HG03060 (cell line): ENCODE measurements around the gene HOXA13.

Experiments used
- ATAC-seq: cut with Tn5 transposase; IDR thresholded peaks from one replicate; pipeline ENCODE4 v1.9.1; 2021; ENCODE audit warnings: low read depth, moderate number of reproducible peaks; ENCODE audit not compliant: unreplicated experiment

HOXA13 gene

DNA sequence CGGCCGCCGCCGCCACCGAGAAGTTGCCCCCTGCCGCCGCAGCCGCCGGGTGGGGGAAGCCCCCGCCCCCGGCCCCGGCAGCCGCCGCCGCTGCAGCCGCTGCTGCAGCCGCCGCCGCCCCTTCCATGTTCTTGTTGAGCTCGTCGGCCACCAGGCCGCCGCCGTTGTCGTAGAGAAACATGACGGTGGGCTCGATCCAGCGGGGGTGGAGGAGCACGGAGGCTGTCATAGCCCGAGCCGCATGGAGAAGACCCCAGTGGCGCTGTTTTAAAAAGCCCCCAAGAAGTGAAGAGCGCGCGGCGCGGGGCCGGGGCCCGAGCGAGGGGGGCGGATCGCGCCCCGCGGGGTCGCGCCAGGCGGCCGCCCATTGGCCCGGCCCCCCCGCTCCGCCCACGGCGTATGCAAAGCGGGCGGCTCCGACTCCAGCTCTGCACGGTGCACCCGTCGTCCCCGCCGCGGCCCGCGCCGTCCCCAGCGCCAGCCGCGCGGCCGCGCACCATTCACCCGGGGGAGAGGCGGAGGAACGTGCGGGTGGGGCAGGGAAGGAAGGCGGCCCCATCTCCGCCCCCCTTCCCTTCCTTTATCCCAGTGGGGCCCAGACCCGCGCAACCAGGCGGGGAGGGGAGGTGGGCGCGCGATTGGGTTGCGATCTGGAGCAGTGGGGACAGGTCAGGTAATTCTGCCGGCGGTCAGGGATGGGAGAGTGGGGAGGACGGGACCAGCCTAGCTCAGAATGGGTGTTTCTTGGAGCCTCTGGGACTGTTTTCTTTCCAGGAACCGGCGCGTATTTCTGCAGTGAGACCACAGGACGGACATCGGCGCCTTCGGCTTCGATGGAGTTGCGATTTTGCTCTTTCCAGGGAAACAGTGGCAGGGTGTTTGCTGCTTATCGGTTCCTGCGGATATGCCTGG, at the start of gene HOXA13:
TSS of gene HOXA13 (minus strand) at position 243 of the 912 bp plus-strand sequence. CDS start at position 229, 14 bp downstream.
- ATAC-seq, result no peak

DNA sequence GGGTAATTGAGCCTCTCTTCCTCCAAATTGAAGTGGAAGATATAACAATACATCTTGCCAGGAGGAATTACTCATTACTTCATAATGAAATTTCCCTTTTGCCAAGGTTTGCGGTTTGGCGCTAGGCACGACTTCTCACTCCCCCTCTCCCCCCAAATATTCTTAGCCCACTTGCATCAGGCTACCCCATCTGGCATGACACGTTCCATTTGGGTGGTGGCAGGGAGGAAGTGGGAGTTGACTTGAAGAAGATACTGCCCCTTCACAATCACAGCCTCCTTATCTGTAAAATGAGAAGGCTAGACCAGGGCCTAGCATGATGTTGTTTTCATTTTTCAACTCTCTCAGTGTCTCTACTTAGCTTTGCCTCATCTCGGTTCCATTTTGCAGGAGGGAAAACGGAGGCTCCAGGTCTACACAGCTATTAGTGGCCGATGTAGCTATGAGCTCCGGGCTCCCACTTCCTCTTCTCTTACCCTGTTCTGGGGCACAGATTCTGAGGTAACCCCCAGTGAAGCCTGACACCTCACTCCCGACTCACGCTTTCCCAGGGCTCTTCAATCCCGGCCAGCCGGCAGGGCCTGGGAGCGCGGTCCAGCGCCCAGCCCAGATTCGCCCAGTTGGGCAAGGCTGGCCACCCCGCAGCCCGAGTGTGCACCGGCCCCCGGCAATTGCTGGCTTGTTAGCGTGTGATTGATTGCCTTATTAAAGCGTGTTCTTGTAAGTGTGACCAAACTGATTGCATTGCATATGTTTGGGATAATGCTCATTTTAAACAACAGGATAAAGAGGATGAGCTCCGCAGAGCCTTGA, 49.2 kb upstream of the HOXA13 start:
- ATAC-seq, result no peak

DNA sequence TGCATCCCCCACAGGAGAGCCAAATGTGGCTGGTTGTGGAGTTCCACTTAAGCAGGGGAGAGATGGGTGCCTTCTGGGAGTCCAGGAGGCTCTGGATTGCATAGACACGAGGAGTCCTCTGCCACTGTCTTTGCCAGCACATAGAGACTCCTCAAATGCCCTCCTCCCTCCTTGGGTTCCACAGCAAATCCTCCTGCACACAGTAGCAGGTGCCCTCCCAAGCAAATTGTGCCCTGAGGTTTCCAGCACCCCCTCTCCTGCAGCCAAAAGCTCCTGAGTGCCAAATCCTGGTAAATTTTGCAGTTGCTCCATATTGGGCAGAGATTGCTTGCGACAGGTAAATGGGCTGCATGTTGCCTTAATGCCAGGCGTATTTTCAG, 48.5 kb upstream of the HOXA13 start:
- ATAC-seq, result no peak

DNA sequence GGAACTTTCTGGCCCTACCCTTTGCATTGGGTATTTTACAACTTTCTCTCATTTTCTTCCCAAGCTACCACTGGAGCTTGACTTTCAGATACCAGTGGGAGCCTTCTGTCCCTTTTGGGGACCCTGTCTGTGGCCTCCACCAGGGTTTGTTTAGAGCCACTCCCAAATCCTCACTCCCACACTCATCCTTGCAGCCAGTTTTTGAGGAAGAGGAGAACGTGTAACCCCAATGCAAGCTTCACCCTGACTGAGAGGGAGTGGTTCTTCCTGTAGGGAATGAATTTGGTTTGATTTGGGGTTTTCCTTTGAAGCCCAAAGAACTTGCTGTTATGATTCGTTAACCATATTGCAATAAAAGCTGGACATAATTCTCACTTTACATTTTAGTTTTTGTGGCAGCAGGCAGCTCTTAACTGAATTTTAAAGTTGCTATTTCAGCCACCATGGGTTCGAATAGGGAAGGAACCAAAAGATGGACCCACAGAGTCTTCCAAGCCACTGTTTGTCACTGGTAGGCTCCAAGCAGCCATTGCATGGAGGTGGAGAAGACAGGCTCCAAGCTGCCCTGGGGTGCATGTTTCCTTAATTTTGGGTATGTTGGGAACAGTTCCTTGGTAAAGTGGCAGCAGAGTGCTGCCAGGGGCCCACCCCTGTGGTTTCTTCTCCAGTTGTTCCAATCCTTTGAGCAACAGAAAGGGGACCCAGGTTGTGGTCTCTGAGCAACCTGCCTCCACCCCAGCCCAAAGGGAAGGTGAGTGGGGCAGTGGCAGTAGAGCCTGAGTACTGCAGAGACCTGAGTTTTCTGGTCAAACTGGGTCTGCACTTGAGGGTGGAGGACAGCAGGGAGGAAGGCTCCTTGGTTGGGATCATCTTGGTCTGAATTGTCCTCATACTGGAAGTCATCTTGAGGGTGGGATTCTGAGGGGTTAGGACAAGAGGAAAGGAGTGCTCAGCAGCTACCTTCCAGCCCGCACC, 47.8 kb upstream of the HOXA13 start:
- no peak for ATAC-seq

DNA sequence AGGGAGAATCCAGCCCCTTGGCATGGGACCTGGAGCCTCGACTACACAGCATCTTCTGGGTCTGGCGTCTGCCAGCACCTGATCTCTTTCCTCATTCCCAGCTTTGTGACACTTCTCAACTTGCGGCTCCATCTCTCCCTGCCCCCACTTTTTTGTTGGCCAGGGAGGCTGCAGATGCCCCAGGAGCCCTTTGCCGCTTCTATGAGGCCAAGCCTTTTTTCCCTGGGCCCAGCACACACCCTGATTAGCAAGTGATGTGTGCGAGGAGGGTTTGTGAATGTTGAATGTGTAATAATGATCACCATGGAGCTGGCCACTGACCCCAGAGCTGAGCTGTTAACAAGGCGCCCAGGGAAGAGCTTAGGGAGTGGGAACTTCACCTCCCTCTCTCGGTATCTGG, 47.1 kb upstream of the HOXA13 start:
- no peak for ATAC-seq

DNA sequence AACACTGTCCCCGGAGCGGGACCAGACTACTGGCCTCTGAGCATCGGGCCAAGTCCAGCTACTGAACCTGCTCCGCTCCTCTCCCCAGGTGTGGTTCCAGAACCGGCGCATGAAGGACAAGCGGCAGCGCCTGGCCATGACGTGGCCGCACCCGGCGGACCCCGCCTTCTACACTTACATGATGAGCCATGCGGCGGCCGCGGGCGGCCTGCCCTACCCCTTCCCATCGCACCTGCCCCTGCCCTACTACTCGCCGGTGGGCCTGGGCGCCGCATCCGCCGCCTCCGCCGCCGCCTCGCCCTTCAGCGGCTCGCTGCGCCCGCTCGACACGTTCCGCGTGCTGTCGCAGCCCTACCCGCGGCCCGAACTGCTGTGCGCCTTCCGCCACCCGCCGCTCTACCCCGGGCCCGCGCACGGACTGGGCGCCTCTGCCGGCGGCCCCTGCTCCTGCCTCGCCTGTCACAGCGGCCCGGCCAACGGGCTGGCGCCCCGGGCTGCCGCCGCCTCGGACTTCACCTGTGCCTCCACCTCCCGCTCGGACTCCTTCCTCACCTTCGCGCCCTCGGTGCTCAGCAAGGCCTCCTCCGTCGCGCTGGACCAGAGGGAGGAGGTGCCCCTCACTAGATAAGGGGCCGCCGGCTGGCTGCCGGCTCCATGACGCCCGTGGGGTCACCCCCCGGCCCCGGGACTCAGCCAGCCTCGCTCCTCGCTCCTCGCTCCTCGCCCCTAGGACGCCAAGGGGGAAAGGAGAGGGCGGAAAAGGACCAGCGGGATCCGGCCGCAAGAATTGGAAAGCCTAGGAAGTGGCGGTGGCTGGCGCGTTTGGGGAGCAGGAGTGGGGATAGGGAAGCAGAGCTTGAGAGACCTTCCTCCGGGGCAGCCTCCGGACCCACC, 46.2 kb upstream of the HOXA13 start:
- no peak for ATAC-seq

DNA sequence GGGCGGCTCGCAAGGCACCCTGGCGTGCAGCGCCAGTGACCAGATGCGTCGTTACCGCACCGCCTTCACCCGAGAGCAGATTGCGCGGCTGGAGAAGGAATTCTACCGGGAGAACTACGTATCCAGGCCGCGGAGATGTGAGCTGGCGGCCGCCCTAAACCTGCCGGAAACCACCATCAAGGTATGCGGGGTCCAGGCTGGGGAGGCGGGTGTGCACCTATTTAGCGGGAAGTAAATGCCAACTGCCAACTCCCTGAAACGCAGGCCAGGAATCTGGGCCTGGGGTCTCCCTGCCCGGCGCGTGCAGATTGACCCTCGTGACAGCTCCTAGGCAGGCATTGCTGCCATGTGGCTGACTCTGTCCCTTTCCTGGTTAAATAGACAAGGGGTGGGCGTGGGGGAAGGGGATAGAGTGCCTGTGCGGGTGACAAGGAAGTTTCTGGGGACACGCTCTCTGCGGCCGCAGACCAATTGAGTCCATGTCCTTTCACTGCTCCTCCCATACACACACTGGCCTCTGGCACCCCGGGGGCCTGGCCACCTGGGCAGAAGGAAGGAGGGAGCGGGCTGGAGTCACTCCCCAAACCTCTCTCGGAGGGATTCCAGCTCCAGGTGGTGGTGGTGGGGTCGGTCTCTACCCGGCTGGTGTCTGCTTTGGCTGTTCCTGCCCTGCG, 45.4 kb upstream of the HOXA13 start:
- no peak for ATAC-seq

DNA sequence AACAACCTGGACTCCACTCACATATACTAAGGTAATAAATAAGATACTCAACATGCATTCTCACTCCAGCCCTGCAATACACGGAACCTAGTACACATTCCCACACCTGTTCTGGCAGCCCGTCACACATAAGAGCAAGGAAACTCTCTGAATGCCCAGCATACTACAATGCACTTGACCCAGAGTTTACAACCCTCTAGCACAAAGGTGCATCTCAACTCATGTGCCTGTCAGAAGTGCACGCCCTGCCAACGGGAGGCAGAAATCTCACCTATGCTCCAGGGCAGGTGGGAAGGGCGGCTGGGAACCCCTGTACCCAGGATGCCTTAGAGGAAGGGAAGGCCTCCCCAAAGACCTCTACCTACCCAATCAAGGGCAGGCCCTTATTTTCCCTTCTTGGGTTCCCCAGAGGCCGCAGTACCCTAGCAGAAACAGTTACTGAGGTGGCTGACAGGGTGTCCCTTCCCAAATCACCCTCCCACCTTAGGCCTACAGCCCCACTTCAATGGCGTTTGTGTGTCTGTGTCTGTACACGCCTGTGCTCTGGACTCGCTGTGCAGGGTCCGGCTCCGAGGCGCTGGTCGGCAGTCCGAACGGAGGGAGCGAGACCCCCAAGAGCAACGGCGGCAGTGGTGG, 44.7 kb upstream of the HOXA13 start:
- no peak for ATAC-seq

DNA sequence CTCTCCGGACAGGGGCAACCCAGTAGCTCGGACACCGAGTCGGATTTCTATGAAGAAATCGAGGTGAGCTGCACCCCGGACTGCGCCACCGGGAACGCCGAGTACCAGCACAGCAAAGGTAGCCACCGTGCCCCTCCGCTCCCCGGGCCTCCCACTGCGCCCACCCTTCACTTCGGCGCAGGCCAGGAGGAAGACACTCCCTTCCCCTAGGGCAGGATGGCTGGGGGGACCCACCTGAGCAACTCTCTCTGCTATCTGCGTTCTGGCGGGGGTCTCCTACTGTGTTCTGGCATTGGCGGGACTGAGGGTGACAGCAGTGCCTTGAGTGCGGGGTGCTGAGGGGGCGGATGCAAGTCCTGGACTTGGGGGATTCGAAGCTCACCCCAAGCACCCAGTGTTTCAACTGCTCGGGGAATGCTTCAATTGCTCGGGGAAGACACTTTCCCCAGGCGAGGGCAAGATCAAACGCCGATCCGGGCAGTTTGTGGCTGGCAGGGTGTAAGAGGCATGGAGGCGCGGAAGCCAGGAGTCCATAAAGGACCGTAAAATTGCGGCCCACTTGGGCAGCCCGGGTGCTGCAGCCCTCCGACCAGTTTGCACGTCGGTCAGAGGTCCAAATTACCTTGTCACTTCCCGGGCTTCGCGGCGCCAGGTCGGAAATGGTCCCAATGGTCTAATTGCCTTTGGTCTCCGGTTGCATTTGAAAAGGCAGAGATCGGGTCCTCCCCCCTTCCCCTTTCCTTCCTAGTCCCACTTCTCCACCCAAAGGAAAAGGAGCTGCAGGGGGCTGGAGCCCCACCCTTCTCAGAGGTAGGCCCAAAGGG, 43.7 kb upstream of the HOXA13 start:
- ATAC-seq, result no peak

DNA sequence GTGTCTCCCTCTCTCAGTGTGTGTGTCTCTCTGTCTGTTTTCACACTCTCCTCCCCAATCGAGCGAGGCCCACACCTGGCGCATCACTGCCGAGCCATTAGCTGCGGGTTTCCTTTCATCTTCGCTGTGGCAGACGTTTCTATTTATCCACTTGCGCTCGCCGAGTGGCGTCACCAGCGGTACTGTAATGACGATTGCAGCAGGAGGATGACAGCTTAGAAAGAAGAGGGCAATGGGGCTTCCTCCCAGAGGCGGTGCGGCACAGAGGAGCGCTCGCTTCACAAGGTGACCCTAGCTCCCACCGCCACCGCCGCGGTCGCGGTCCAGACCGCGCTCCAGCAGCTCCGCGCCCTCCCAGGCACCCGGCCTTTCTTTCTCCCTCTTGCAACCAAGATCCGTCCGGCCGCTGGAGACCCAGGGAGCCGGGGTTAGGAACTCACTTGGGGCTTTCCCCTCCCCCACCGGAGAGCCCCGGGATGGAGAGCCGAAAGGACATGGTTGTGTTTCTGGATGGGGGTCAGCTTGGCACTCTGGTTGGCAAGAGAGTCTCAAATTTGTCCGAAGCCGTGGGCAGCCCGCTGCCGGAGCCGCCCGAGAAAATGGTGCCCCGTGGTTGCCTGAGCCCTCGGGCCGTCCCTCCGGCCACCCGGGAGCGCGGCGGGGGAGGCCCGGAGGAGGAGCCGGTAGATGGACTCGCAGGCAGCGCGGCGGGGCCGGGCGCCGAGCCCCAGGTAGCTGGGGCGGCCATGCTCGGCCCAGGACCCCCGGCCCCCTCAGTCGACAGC, 42.9 kb upstream of the HOXA13 start, which contains the start of gene EVX1:
TSS of gene EVX1 (plus strand) at position 248 of the 785 bp plus-strand sequence. CDS start at position 477, 229 bp downstream.
- no peak for ATAC-seq

DNA sequence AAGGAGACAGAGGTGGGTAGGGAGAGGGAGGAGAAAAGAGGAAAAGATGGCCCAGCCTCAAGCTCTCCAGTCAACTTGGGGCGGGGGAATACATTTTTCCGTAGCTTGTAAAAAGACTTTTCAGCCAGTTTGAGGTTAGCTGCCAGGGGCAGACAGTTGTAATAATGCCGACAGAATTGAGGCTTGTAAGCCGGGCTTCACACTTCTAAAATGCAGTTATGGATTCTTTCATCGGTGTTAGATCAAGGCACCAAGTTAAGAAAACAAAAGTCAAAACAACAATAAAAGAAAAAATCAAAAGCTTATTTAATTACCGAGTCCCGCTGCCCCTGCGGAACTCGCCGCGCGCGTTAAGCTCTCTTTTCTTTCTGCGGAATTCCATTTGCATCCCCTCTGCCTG, 42.3 kb upstream of the HOXA13 start:
- no peak for ATAC-seq

DNA sequence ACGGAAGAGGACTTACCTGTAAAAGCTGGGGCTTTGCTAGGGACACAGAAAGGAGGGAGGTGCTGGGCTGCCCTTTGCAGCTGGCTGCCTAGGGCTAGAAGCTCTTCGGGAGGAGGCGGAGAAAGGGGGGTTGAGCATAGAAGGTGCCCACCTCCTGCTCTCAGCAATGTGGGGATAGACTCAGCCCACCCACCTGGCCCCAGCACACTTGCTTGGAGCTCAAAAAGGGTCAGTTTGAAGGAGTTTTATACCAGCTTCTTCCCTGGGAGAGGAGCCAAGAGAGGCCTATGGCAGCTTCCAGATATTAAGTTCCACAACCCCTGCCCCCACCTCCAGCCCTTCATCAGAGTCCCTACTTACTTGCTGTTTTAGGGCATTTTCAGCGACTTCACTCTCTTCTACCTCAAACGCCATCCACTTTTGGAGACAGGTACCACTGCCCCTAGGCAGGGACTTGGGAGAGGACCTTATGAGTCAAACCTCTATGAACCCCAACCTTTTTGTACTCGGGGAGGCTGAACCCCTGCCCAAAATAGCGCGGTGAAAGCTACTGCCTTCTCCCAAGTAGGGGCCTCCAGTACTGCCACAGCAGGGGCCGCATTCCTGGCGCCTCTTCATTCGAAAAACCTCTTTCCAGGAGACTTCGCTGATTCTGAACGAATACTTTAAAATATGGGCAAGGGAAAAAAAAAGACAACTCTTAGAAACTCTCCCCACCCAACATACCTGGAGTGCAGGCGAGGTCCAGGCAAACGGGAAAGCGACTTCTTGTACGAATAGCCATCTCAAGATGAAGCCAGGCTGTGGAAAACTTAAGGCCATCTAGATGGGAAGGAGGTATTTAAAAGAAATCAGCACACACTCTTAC, 41.5 kb upstream of the HOXA13 start:
- ATAC-seq, result no peak

DNA sequence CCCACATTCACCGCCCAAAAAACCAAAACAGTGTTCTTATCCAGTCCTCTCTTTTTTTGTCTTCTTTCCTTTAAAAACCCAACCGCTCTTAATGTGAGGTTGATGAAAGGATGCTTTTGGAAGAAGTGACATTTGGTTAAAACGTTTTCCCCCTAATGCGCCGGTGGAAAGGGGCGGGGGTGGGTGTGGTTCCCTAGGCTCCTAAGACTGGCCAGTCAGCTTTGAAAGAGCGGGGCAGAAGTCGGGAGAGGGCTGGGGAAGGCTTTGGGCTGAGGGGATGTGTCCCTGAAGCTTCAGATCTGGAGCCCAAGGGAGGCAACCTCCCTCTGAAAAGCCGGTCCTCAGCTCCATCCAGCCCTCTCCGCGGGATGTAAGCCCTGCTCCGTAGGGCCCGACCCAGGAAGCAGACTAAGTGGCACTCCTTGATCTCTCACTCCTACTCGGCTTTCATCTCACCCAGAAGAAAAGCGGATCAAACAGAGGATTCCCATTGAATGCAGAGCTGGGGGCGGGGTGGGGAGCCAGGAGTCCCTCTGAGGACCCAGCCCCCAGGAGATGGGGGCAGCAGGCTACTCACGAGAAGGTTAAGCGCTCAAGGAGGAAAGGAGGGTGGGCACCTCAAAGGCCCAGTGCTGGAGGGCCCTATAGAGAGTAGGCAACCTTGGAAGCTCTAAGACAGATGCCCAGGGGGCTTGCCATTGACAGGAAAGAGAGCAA, 40.3 kb upstream of the HOXA13 start:
- no peak for ATAC-seq

DNA sequence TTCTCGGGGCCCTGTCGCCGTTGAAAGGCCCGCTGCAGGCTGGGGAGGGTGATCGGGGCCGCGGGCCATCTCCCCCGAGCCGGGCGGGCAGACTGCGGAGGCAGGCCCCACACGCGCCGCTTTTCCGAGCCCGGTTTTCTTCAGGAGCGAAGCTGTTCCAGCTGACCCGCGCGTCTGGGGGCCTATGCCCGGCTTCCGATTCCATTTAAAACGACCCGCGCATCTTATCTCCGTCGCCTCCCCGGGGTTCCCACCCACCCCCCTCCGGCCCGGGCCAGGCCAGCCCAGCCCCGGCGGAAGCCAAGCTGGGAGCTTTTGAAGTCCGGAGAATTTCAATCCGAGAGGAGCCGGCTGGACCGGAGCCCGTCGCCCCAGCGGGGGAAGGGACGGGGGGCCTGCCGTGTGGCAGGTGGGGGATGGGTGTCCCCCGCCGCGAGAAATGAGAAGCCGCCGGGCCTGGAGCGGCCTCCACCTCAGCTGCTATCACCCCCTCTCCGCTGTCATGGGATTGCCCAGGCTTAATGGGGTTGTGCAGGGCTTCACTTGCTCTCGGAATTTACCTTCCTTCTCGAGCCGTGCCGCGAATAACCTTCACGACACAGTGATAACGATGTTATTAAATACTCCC, 39.6 kb upstream of the HOXA13 start:
- ATAC-seq, result no peak

DNA sequence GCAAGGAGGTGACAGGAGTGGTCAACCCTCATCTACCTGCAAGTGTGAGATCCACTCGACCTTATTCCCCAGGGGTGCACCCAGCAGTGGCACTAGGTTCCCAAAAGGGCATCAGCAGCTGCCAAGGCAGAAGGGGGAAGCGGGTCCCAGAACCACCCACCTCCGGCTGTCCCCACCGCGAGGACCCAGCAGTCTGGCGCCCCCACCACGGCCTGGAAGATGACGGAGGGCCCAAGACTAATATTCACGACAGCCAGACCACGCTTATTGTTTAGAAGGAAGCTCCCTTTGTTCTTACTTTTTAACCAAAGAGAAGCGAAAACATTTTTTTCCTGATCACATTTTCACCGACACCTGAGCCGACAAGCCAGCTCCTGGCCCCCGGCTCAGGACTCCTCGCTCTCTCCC, 39.1 kb upstream of the HOXA13 start:
- no peak for ATAC-seq
